AML-193 (cell line): ENCODE results near the gene SLC23A1.

ENCODE experiments used
- DNase-seq, 2 experiments: peaks; one replicate each; lab custom pipeline; 2025; lab: John Stamatoyannopoulos, UW

The SLC23A1 gene

DNA sequence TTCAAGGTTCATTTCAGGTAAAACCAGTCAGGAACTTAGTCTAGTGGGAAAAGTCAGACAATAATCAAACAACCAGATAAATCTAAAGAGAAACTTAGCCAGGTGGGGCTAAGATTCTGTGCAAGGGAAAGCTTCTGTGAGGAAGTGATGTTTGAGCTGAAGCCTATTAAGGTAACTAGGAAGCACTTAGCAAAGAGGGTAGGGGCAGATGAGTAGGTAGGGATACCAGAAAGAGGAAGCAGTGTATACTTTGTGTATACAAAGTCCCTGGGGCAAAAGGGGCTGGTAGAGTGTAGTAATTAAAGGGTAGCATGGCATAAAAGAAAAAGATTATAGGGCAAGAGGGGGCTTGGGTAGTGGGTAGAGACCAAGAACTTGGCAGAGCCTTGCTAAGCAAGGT lies 24.4 kb upstream of the SLC23A1 start:
- peak; percentile 42 to 59 for DNase-seq

DNA sequence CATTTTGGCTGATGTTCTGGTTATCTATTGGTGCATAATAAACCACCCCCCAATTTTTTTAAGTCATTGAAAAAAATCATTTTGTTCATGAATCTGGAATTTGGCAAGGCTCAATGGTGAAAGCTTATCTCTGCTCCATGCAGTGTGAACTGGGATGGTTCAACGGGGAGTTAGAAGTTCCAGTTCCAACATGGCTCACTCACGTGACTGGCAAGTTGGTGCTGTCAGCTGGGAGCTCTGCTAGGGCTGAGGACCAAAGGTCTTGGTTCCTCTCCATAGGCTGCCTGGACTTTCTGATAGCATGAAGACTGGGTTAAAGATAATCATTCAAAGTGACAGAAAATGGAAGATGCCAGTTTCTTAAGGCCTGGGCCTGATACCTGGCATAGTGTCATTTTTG lies 23.9 kb upstream of the SLC23A1 start:
- DNase-seq = no peak

DNA sequence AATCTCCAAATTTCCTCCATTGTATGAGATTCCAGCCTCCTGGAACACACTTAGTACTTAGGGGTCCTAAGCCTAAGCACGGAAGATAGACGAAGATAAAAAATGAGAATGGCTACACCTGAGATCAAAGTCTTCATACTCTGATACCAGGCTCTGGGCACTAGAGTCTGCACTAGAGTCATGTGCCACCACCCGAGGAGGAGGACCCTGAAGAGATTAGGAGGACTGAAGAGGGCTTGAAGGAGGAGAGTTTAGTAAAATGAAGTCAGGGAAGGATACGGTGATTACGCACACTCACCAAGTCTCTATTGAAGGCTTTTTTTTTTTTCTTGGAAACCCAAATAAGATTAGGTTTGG lies 21.4 kb upstream of the SLC23A1 start:
- DNase-seq = no peak

DNA sequence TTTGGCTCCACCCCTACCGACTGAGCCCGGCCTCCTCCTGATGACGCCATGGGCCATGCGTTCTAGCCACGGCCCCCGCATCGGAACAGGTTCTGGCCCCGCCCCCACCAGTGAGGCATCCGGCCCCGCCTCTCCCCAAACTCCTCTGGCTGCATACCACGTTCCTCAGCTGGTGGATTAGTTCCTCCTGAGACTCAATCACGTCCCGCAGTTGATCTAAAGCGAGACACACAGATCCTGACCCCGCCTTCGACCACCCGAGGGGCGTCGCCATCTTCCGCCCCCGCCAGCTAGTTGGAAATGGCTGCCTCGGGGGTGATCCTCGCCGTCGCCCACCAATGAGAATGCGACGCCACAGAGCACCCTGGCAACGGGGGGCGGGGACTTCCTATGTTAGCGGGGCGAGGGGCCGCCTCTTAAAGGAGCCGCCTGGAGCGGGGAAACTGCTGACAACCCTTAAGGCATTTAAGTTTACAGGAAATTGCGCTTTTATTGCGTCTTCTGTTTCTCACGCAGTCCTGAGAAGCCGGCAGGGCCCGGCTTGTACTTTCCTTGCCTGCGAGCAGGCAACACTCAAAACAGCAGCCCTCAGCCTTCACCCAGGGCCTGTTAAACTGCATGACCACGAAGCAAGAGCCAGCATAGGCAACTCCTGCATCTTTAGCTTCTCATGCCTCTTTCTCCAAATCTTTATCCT lies 20.8 kb upstream of the SLC23A1 start, which contains the start of gene SPATA24:
TSS of gene SPATA24 (minus strand) at position 303 of the 697 bp plus-strand sequence. CDS start at position 274, 29 bp downstream.
- DNase-seq = peak; percentile 94 to 97

DNA sequence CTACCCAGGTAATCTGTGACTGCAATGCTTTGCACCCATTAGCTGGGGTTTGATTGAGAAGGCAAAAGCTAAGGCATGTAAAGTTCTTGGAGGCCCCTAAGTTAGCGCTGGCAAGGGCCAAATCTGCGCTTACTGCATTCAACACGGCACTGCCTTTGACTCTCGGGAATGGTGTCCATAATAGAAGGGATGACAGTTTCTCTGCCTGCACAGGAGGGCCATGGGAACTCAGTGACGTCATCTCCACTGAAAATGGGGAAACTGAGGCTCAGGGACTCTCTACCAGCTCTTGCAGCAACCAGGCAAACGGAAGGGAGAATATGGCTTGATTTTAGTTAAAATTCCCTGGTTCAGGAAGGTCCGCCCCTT lies 20.3 kb upstream of the SLC23A1 start:
- no peak for DNase-seq

DNA sequence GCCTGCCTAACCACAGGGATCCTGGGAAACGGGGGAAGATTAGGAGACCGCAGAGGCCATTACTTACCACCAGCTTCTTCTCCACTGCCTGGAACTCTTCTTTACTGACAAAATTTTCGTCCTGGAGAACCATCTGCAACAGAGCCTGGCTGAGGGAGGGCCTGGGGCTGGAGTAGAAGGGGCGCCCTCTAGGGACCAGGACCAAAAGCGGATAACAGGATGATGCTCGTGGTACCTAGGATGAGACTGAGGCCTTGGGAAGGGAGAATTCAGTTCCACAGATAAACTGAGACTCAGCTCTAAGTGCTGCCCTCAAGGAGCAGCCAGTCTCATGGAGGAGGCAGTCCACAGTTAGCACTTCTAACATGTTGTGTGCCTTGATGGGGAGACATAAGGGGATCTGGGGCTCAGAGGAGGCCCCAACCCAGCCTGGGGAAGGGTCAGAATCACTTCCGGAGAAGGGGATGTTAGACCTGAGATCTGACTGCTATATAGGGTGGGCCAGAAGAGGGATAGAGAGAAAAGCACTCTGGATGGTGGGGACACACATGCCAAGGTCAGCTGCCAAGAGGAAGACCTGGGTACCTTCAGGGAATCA lies 19.6 kb upstream of the SLC23A1 start:
- DNase-seq = peak; percentile 27 to 43

DNA sequence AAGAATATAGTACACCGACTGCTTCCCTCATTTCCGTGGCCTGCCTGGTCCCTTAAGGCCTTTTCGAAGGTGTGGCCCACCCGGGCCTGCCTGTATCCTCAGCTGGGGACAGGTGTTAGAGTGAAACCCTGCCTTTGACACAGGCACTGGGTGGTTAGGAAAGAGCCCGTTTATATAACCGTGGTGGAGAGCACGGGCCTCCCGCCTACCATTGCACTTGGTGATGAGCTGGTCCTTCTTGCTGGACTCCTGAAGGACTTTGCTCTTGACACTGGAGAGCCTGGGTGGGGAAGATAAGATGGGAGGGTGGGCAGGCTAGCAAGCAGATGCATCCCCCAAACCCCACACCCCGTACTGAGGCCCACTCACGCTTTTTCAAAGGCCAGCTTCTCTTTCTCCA lies 18.4 kb upstream of the SLC23A1 start:
- DNase-seq = no peak

DNA sequence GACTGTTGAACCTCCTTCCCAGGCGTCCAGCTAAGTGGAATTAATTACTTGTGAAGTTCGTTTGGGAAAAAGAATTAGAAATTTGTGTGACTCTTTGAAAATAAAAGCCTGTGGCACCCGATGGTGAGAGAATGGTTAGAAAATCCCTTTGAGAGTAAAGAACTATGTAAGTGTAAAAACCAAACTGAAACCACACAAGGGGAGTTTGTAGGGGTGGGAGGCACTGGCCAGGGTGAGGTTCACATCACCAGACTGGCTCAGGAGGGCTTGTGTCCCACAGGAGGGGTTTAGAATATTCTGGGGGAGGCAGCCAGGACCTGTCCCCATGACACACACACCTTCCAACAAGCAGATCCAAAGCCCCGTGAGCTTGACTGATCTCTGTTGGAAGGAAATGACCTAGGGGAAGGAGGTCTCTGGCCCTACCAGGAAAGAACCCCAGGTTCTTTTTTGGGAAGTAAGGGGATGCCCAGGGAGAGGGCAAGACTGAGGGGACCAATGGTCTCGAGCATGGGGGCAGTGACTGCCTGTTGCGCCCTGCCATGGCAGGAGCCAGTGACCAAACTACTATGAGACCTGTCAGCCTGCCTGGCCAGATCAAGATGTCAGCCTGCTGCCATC lies 16.5 kb upstream of the SLC23A1 start:
- no peak for DNase-seq

DNA sequence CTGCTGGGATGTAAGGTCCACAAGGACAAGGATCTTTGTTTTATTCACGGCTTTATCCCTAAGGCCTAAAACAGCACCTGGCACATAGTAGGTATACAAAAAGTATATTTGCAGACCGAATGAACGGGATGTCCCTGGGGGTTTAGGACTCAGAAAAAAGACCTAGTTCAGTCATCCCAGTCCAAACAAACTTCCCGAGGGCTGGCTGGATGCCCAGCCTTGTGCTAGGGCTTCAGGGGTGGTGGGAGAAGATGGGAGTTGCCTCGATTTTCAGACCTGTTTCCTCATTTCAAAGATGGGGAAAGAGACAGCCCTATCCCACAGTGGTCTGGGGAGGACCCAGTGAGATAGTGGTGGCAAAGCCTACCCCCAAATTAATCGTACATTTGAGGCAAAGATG lies 14.8 kb upstream of the SLC23A1 start:
- no peak for DNase-seq

DNA sequence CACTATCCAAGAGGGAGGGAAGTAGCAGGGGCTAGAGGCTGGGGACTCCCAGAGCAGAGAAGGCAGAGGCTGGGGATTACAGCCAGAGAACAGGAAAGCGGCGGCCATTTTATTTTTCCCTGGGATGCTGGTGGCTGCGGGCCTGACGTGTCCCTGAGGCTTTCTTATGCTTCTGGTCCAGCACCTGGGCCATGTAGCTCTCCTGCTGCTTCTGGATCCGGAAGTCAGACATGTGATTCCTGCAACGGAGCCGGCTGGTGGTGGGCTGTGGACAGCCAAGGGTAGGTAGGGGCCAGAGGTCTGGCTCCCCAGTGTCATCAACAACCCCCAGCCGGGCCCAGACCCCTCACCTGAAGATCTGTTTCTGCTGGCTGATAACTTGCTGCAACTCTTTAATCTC lies 13.6 kb upstream of the SLC23A1 start:
- no peak for DNase-seq

DNA sequence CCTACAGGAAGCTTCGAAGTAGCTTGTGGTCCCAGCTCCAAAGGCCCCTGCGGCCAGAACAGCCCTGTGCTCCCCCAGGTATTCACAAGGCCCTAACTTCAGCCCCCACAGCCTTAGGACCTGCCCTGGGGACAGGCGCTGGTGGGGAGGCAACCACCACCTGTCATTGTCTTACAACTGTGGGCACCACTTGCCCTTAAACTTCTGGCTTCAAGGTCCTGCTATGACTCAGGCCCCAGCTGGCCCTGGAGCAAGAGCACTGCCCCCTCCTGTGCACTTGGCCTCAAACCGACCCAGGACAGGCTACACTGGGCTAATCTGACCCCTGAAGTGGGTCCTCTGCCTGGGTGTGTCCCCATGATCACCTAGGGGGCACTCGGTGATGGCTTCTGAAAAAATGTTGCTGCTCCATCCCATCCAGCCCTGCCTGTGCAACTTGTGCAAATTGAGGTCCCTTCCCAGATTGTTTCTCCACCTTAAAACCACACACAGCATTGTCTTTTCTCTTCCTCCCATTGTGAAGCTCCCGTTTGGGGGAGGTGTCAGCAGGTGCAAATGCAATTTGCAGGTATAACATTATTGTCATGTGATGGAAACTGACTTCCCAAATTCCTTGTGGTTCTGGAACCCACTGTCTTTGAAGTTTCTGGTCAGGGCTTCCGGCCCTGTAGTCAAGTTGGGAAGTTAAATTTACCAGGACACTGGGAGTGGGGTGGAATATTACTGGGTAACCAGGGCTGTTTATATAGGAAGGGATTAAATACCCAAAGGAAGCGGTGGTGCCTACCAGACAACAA lies 12.9 kb upstream of the SLC23A1 start:
- DNase-seq = no peak

DNA sequence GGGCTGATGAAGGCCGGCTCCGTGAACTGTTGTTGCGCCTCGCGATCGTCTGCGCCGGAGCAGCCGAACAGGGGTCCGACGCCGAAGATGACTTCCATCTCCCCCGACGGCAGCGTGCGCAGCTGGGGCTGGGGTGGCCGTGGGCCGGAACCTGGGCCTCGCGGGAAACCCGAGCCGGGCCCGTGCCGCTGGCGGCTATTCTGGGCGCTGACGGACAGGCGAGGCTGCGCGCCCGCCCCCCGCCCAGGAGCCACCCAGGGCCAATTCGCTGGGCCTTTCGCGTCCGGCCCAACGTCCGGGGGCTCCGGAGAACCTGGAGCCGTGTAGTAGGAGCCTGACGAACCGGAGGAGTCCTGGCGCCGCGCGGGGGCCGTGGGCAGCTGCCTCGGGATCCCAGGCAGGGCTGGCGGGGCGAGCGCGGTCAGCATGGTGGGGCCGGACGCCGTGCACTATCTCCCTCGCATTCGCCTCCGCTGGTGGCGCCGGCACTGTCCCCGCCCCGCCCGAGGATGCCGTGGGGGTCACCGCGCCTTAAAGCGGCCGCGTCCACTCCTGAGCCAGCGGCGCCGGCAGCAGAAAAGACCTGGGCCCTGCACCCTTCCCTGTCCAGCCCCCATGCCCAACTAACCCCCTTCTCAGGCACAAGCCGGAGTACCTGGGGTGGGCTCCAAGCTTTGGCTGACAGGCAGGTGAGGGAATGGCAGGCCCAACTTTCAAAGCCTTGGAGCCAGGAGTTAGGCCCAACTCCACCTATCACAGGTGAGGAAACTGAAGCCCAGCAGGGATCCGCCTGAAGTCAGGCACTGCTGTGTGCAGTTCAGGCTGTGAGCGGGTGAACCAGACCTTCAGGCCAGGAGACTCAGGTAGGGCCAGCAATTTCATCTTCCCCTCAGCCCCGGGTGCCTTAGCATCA lies 11.8 kb upstream of the SLC23A1 start, which contains the start of gene PROB1:
TSS of gene PROB1 (minus strand) at position 451 of the 913 bp plus-strand sequence. CDS start at position 428, 23 bp downstream.
- DNase-seq = no peak

DNA sequence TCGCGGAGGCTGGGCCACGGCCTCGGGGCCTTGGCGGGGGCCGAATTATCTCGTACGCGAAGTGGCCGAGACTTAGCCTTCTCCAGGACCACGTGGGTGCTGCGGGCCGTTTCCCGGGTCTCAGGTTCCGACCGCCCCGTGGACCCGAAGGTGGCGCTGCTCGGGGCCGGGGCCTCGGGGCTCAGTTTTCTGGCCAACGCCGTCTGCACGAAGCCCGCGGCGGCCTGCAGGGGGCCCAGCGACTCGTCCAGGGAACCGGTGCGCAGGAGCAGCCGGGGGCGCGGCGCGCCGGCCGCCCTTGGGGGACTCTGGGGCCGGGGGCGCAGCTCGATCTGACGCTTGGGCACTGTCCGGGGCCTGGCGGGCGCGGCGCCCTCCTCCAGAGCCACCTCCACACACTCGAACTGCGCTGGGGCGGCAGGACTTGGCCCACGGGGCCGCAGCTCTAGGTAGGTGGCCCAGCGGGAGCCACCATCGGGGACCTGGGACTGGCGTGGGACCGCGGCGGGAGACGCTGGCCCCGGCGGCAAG lies 11.1 kb upstream of the SLC23A1 start:
- peak in 1 of 2 experiments; percentile 11 for DNase-seq

DNA sequence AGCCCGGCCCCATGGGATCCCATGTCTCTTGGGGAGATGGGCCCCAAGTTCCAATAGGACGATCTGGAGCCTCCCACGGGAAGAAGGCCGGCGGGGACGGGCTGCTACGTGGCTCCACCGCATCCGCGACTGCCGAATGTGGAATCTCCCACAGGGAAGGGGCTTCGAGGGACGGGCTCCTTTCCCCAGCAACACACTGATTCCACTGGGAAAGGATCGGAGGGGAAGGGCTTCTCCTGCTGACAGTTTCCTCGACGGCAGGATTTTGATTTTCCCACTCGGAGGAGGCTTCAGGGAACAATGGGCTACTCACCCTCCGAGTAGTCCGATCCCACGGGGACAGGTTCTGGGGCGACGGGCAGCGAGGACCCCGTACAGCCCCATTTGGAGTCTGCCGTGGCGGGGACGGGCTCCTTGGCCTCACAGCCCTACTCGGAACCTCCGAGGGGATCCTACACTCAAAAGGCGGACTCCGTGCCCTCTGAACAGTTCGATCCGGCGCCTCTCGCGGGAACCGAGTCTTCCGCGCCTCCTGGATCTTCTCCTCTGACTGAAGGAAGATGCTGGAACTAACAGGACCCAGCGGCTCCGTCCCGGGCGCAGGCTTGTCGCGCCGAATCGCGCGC lies 10.5 kb upstream of the SLC23A1 start:
- DNase-seq = no peak

DNA sequence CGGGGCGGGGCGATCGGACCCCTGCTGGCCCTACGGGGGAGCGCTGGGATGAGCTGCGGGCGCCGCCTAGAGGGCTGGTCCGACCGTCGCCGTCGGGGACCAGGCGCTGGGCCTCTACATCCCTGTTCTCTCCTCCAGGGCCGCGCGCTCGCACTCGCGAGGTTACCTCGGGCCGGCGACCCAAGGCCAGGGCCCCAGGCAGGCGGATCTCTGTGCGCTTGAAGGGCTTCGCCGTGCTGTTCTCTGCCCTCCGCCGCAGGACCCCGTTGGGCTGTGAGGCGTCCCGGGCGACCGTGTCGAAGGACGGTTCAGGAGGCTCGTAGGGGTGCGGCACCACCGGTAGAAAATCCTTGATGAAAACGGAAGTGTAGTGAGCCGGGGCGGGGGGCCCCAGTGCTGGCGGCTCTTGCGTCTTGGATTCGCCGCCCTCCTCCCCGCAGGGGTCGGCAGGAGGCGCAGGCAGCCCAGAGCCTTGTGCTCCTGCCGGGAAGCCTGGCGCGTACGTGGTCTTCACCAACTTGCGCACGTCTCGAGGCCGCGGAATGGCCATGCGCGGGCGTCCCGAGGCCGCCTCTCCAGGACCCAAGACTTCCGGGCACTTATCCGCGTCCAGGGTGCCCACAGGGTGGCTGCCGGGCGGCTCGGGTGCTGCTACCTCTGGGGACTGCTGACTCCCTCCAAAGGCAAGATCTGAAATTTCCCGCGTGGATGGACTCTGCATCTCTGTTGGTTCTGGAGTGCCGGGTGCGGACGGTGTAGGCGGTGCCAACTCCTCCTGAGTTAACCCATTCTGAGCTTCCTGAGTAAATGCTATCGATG lies 9.8 kb upstream of the SLC23A1 start:
- peak; percentile 68 to 69 for DNase-seq

DNA sequence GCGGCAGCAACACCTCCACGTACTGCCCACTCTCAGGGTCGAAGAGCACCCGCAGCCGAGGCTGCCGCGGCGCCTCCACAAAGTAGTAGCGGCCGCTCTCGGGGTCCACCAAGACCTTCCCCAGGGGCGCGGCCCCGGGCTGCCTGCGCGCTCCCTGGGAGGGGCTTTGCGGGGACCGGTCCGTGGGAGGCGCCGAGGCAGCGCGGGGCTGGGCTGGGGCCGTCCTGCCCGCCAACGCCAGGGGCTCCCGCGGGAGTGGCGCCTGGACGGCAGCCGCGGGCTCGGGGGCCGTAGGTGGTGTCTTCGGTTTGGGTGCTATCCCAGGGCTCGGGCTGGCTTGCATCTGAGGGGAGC lies 9.2 kb upstream of the SLC23A1 start:
- DNase-seq = no peak

DNA sequence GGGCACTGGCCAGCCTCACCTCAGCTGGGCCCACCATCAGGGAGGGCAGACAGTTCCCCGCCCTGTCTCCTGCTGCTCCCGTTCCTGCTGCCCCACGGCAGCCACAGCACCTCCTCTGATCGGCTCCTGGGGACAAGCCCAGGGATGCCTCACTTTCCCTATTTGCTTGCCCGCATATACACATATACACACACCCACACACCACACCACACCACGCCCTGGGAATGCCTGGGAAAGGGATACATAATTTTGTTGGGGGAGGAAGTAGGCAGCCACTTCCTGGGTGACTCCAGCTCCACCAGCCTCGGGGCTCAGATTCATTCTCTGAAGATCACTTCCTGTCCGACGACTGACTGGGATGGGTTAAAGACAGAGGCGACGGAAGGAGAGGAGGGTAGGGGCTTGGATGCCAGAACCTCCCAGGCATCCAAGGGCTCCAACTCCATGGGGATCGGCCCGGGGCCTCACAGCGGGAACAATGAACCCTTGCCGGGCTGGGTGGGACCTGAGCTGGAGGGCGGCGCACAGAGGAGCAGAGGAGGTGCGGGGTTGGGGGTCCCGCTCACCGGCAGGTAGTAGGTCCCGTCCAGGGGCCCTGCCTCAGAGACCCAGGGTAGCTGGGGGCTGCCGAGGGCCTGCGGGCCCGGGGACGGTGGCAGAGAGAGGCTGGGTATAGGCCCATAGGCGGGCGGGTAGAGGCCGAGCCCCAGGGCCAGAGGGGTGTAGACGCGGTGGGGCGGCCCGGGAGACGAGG lies 8.7 kb upstream of the SLC23A1 start:
- no peak for DNase-seq

DNA sequence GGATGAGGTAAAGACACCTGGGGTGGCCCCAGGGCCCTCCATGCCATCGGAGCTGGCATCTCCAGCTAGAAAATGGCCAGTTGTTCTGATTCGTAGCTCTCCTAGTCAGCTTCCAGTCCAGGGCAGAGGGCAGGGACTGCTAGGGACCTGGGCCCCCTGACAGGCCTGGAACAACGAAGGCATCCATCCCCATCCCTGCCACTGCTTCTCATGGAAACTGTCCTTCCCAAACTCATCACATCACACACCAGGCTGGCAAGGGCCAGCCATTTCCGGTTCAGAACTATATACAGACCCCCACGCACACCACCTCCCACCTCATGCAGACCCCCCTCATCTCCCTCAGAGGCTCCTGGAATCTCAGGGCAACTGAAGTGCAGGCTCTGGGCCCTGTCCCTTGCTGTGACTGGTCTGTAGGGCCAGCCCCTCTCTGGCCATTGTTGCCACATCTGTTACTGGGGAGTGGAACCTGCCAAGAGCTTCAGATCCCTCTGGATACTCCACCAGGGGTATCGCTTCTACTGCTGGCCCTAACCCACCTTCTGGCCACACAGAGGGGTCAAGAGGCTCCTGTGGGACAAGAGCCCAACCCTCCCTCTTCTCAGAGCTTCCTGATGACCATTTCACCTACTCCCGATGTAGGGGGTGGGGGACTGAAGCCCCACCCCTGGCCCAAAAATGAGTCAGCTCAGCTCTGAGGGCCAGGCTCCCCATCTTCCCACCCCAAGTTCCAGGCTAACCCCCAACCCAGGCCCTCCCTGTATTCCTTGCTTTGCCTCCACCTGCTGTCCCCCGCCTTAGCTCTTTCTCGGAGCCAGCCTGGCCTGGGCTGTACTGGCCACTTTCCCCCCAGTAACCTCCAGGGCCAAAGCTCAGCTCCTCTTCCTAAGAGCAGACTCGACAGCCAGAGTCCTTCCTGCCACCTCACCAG lies 7.8 kb upstream of the SLC23A1 start:
- DNase-seq = no peak
